VCaP (cell line): ENCODE measurements around the gene SLC25A22.

Experiments
- H3K27ac ChIP-seq: fragments of 450-650 bp; 2 replicates; pipeline ENCODE4 v1.5.1; 2017
- TF ChIP-seq, protein P1 (sequence below): fragments of 450-650 bp; conservative IDR thresholded peaks from 2 replicates; pipeline ENCODE4 v1.5.1; 2017; ENCODE audit warnings: mild to moderate bottlenecking, moderate library complexity

SLC25A22 gene

DNA sequence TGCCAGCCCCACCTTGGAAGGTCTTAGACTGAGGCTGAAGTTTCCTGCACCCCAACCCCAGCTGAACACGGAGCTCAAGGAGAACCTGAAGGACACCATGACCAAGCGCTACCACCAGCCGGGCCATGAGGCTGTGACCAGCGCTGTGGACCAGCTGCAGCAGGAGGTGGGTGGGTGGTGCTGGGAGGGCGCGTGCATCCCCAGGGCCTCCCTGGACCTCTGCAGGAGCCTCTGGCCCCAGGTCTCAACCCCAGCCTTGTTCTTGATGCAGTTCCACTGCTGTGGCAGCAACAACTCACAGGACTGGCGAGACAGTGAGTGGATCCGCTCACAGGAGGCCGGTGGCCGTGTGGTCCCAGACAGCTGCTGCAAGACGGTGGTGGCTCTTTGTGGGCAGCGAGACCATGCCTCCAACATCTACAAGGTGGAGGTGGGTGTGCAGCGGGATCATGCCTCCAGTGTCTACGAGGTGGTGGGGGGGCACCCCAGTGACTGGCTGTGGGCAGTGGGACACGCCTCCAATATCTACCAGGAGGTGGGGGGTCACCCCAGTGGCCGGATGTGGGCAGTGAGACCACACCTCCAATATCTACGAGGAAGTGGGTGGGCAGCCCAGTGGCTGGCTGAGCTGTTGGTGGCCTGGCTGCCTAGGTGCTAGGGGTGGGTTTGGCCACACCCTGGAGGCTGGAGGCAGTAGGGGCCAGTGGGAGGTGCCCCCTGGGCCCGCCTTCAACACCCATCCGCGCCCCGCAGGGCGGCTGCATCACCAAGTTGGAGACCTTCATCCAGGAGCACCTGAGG lies 39.3 kb upstream of the SLC25A22 start:
- TF ChIP-seq, protein P1, sequence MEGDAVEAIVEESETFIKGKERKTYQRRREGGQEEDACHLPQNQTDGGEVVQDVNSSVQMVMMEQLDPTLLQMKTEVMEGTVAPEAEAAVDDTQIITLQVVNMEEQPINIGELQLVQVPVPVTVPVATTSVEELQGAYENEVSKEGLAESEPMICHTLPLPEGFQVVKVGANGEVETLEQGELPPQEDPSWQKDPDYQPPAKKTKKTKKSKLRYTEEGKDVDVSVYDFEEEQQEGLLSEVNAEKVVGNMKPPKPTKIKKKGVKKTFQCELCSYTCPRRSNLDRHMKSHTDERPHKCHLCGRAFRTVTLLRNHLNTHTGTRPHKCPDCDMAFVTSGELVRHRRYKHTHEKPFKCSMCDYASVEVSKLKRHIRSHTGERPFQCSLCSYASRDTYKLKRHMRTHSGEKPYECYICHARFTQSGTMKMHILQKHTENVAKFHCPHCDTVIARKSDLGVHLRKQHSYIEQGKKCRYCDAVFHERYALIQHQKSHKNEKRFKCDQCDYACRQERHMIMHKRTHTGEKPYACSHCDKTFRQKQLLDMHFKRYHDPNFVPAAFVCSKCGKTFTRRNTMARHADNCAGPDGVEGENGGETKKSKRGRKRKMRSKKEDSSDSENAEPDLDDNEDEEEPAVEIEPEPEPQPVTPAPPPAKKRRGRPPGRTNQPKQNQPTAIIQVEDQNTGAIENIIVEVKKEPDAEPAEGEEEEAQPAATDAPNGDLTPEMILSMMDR = no peak
- H3K27ac ChIP-seq = no peak overlapping the region

- no peak overlapping the region for H3K27ac ChIP-seq
- TF ChIP-seq, protein P1 = no peak
These were observed 38.6 kb upstream of the SLC25A22 start for GRCh38 chr11:836700-837099.

DNA sequence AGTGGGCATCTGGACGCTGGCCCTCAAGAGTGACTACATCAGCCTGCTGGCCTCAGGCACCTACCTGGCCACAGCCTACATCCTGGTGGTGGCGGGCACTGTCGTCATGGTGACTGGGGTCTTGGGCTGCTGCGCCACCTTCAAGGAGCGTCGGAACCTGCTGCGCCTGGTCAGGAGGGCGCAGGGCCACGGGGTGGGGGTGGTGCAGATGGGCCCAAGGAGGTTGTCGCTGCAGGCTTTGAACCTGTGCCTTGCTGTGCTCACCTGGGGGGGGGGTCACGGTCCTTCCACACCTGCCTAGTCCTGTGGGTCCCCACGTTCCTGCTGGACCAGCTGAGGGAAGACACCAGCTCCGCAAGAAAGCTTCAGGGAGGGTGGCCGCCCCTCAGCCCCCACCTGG lies 38.2 kb upstream of the SLC25A22 start:
- H3K27ac ChIP-seq = no peak overlapping the region
- TF ChIP-seq, protein P1 = no peak

GRCh38 chr11:834371-835316 lies 36.6 kb upstream of the SLC25A22 start:
- TF ChIP-seq, protein P1 = no peak
- H3K27ac ChIP-seq = peak overlapping the region; percentile 83

- TF ChIP-seq, protein P1 = no peak
- peak overlapping the region; percentile 83 for H3K27ac ChIP-seq
These were observed 35.8 kb upstream of the SLC25A22 start for GRCh38 chr11:833849-834311.

GRCh38 chr11:833114-833791 lies 35.2 kb upstream of the SLC25A22 start:
- H3K27ac ChIP-seq = peak overlapping the region; percentile 83
- TF ChIP-seq, protein P1 = no peak
